Common myeloid progenitor, CD34-positive (primary cell): ENCODE measurements around the gene SKAP2.

Experiments used
- CTCF ChIA-PET: fragments of 350-600 bp; sonication (Branson Sonifier 250); formaldehyde crosslinking; loops from one replicate; lab custom pipeline; 2021; ENCODE audit warnings: antibody characterized with exemption; lab: Charles Lee
- POLR2A ChIA-PET: fragments of 350-600 bp; sonication (Branson Sonifier 250); formaldehyde crosslinking; loops from one replicate; lab custom pipeline; 2021; ENCODE audit warnings: antibody characterized with exemption; lab: Charles Lee
- DNase-seq, 3 donors: peaks; one replicate each; pipeline versions ENCODE4 v3.0.0 to v3.0.0-alpha.2; 2013
- H3K27ac ChIP-seq, 2 experiments: 1 replicate in 1 of 2; 2 replicates in 1 of 2; pipeline ENCODE4 v1.7.0; 2013; ENCODE audit warnings: inconsistent platforms in 2 of 2, low read length in 2 of 2, mild to moderate bottlenecking in 2 of 2, low read depth in 1 of 2, moderate library complexity in 1 of 2; ENCODE audit not compliant: severe bottlenecking in 2 of 2, insufficient read depth in 1 of 2, poor library complexity in 1 of 2
- H3K27me3 ChIP-seq, 5 experiments: replicated peaks in 2 of 5; 1 replicate in 3 of 5; 2 replicates in 2 of 5; pipeline versions ENCODE4 v1.6.1 to v1.7.0; 2013; ENCODE audit warnings: low read length in 4 of 5, mild to moderate bottlenecking in 2 of 5, moderate library complexity in 2 of 5, inconsistent platforms in 1 of 5; ENCODE audit not compliant: insufficient read depth in 5 of 5, control insufficient read depth in 4 of 5
- H3K36me3 ChIP-seq, 4 experiments: 1 replicate in 2 of 4; 2 replicates in 2 of 4; pipeline versions ENCODE4 v1.6.1 to v1.7.0; 2013; ENCODE audit warnings: low read length in 3 of 4, control low read depth in 1 of 4, mild to moderate bottlenecking in 1 of 4; ENCODE audit not compliant: control insufficient read depth in 4 of 4, insufficient read depth in 4 of 4
- H3K4me1 ChIP-seq, 4 experiments: 1 replicate in 3 of 4; 2 replicates in 1 of 4; pipeline versions ENCODE4 v1.6.1 to v1.7.1; 2013; ENCODE audit warnings: low read length in 3 of 4, mild to moderate bottlenecking in 3 of 4, control low read depth in 1 of 4, inconsistent platforms in 1 of 4, moderate library complexity in 1 of 4; ENCODE audit not compliant: control insufficient read depth in 4 of 4, insufficient read depth in 4 of 4; ENCODE audit errors: control extremely low read depth in 1 of 4
- H3K4me3 ChIP-seq, 7 experiments: 1 replicate in 4 of 7; 2 replicates in 3 of 7; pipeline versions ENCODE4 v1.5.1 to v1.7.0; 2013; ENCODE audit warnings: mild to moderate bottlenecking in 7 of 7, low read length in 6 of 7, moderate library complexity in 6 of 7, inconsistent platforms in 2 of 7, low read depth in 2 of 7, control low read depth in 1 of 7; ENCODE audit not compliant: insufficient read depth in 4 of 7, control insufficient read depth in 1 of 7; ENCODE audit errors: extremely low read depth in 1 of 7
- H3K9me3 ChIP-seq, 5 experiments: 1 replicate in 4 of 5; 2 replicates in 1 of 5; pipeline versions ENCODE4 v1.6.1 to v1.7.1; 2013; ENCODE audit warnings: low read length in 4 of 5, mild to moderate bottlenecking in 2 of 5, inconsistent platforms in 1 of 5, low read depth in 1 of 5, moderate library complexity in 1 of 5; ENCODE audit not compliant: control insufficient read depth in 4 of 5, insufficient read depth in 2 of 5; ENCODE audit errors: control extremely low read depth in 1 of 5
- WGBS: methylation state at CpG from one replicate; pipeline ENCODE4 v1.1.5; 2013; ENCODE audit not compliant: insufficient coverage; 5-methylcytosine and 5-hydroxymethylcytosine counted together

The SKAP2 gene

DNA sequence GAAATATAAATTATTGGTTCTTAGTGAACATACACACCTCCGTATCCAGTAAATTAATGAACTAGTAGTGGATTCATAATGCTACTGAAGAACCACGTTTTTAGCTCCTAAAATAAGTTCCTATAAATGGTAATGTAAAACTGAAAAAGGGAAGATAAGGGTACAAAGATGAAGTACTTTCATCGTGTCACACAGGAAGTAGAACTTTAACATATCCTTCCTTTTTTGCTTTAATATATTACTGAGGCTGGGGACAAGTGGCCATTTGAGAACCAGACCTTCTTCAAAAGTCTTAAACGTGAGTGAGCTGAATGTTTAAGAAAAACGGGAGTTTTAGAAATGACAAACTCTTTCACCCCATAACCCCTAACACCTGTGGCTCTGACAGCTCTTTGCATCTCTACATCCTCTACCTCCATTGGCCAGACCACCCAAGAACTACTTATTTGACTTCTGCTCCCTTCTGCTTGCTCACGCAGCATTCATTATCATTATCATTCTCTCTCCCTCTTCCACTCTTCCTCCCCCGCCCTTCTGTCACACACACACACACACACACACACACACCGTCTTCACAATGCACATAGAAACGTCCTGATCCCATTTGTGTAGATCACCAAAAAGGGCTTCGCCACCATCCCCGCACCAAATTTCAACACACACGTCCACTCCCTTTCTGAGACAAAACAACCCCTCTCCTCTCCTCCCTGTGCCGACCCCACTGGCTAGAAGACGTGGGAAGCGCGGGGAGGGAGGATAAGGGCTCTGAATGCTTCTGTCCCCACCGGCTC lies 677 bp downstream of the SKAP2 start:
- H3K4me3 ChIP-seq: peak overlapping the region; percentile 81 to 98 (median 90)
- no peaks in the 10 kb centered on the region for H3K9me3 ChIP-seq
- peak overlapping the region; percentile 72 to 91 for H3K27ac ChIP-seq
- ChIA-PET POLR2A (interaction anchor here (0.6 to 1.1 kb wide), 3 partner anchors 109 to 305 kb away, joined by 3 read pairs; no protein-coding TSS in a partner anchor), CTCF (interaction anchor here (0.7 to 1.5 kb wide), 5 partner anchors 11 to 296 kb away, joined by 3 to 5 read pairs (median 3); partner anchors contain the start of gene HOXA5)
- no peaks in the 10 kb centered on the region for H3K36me3 ChIP-seq
- peak; percentile 52 to 75 (median 69) for DNase-seq
- WGBS: 0% methylated on average over 3 of the region's 17 CpGs
- peaks cover 7 to 37% (median 24%) of the 10 kb centered on the region in 4 experiments for H3K4me1 ChIP-seq
- H3K27me3 ChIP-seq: no peaks in the 10 kb centered on the region

DNA sequence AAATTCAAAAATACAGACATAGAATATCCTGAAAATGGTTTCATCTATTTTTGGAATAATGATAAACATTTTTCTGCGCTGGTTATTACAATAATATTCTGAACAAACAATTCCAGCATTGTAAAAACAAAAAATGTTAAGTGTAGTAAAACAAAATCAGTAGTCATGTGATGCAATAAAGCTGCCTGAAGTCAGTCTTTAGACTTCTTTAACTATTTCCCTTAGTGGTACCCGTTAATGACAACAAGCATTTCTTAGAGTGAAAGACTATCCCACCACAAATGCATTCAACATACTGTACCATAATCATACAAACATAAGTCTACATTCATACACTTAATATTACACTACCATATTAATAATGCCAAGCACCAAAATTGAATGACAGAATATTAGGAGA lies 1.6 kb downstream of the SKAP2 start:
- ChIA-PET CTCF (interaction anchor here (0.6 to 1.5 kb wide), 5 partner anchors 10 to 296 kb away, joined by 3 to 5 read pairs (median 3); partner anchors contain the start of gene HOXA5), POLR2A (interaction anchor here (0.6 to 1.1 kb wide), 3 partner anchors 110 to 306 kb away, joined by 3 read pairs; no protein-coding TSS in a partner anchor)
- WGBS: 20% methylated on average over 1 of the region's 2 CpGs
- Histone ChIP-seq H3K36me3 (no peaks in the 10 kb centered on the region), H3K27ac (peak overlapping the region in 1 of 2 experiments; percentile 72), H3K9me3 (no peaks in the 10 kb centered on the region), H3K27me3 (no peaks in the 10 kb centered on the region), H3K4me3 (peak overlapping the region in 2 of 7 experiments; percentile 86 to 96), H3K4me1 (peaks cover 13 to 46% (median 29%) of the 10 kb centered on the region in 4 experiments)
- DNase-seq: no peak

DNA sequence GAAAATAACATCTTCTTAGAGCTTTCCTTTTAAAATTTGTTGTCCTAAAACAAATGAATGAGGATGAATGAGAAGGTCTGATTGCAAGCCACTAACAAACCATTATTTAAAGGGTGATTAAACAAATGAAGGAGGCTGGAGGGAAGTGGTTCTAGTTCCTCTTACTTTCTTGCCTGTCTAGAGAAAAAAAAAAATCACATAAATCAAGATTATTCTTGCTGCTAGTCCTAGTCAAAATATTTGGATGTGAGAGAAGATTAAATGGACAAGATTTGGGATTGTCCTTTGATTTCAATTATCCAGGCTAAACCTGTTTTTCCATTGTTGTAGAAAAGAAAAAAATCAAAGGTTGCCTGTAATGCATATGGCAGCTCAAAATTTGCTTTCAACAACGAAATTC lies 3.3 kb downstream of the SKAP2 start:
- CTCF ChIA-PET: no interaction called here
- POLR2A ChIA-PET: no interaction called here
- no peaks in the 10 kb centered on the region for H3K9me3 ChIP-seq
- no peak overlapping the region for H3K27ac ChIP-seq
- peaks cover 15 to 60% (median 41%) of the 10 kb centered on the region in 4 experiments for H3K4me1 ChIP-seq
- 64% methylated on average over 1 of the region's 1 CpG for WGBS
- peak in 2 of 3 donors; percentile 39 to 61 for DNase-seq
- no peaks in the 10 kb centered on the region for H3K36me3 ChIP-seq
- H3K4me3 ChIP-seq: no peak overlapping the region
- no peaks in the 10 kb centered on the region for H3K27me3 ChIP-seq

DNA sequence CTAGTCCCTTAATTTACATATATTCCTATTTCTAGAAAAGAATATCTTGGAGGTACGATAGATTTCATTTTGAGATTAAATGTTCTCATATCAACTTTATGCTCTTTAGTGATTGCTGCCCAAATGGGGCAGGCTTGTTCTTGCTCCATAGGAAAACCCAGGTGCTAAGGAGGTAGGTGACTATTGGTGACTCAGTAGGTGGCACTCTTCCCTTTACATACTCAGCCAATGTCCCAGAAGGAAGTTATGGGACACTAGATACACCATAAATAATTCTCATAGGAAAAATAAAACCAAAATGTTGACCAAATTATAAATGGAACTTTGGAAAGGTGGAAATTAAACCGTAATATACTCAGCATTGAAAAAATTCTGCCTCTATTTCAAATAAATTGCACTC lies 4.0 kb downstream of the SKAP2 start:
- Histone ChIP-seq H3K9me3 (no peaks in the 10 kb centered on the region), H3K36me3 (no peaks in the 10 kb centered on the region), H3K4me3 (no peak overlapping the region), H3K27ac (no peak overlapping the region), H3K4me1 (peaks cover 18 to 63% (median 45%) of the 10 kb centered on the region in 4 experiments), H3K27me3 (no peaks in the 10 kb centered on the region)
- no peak for DNase-seq
- no CpG with 5 or more reads among the region's 2 CpGs for WGBS
- CTCF ChIA-PET: interaction anchor here (1.0 to 1.6 kb wide), 4 partner anchors 177 to 298 kb away, joined by 3 to 5 read pairs (median 4); no protein-coding TSS in a partner anchor
- POLR2A ChIA-PET: no interaction called here

DNA sequence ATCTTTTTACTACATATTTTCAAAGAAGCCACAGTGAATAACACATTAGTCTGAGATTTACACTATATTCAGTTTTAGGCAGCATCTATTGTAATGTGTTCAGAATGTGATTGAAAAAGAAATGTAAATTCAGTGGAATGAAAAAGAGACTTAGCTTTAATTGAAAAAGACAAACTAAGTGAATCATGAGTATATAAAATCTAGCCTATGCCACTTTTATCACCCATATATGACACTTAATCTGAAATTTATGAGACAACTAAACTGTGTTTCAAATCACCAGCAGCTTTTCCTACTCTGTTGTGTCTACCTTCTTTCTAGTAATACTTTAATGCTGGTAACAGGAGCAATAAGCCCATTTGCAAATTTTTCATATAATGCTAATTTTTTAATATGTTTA lies 4.7 kb downstream of the SKAP2 start:
- ChIA-PET POLR2A (interaction anchor here (1.1 kb wide), 1 partner anchor 299 kb away, joined by 3 read pairs; no protein-coding TSS in a partner anchor), CTCF (interaction anchor here (0.8 to 1.6 kb wide), 7 partner anchors 47 to 298 kb away, joined by 3 to 5 read pairs (median 4); no protein-coding TSS in a partner anchor)
- H3K4me3 ChIP-seq: no peak overlapping the region
- no peak for DNase-seq
- H3K4me1 ChIP-seq: peaks cover 18 to 69% (median 44%) of the 10 kb centered on the region in 4 experiments
- no peaks in the 10 kb centered on the region for H3K36me3 ChIP-seq
- no peak overlapping the region for H3K27ac ChIP-seq
- H3K9me3 ChIP-seq: no peaks in the 10 kb centered on the region
- H3K27me3 ChIP-seq: no peaks in the 10 kb centered on the region

DNA sequence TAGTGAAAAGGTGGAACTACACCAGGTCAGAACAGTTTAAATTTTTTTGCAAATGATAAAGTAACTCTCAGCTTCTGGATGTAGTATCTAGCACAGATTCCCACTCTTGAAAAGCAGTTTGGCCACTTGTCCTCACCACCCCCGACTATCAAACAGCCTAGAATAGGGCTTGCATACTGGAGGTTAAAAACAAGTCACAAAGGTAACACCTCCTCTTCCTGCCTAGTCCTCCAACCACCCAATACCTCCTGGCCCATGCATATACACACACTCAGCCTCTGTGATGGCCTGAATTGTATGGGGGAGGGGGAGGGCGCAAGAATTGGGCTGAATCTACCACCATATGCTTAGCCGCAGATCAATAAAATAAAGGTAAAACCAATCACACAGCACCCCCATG lies 5.7 kb downstream of the SKAP2 start:
- Histone ChIP-seq H3K36me3 (no peaks in the 10 kb centered on the region), H3K9me3 (no peaks in the 10 kb centered on the region), H3K4me3 (peak overlapping the region in 4 of 7 experiments; percentile 70 to 86 (median 79)), H3K27ac (peak overlapping the region in 1 of 2 experiments; percentile 86), H3K4me1 (peaks cover 18 to 66% (median 44%) of the 10 kb centered on the region in 4 experiments), H3K27me3 (no peaks in the 10 kb centered on the region)
- ChIA-PET CTCF (interaction anchor here (0.8 to 6.9 kb wide), 6 partner anchors 52 to 302 kb away, joined by 3 to 87 read pairs (median 4); partner anchors contain the start of genes HOXA3, HOXA5 and HOXA6), POLR2A (interaction anchor here (0.6 to 1.1 kb wide), 3 partner anchors 296 to 1019 kb away, joined by 3 to 4 read pairs (median 3); no protein-coding TSS in a partner anchor)
- WGBS: 0% methylated on average over 1 of the region's 3 CpGs
- peak in 1 of 3 donors; percentile 14 for DNase-seq
